Stimulated activated CD8-positive, alpha-beta memory T cell treated with anti-CD3 and anti-CD28 coated beads, Interleukin-4, amount 100 ng/mL, for 1 hour (primary cell): ENCODE results near the gene BIVM.

ENCODE experiments used
- DNase-seq, 2 donors: peaks; one replicate each; pipeline ENCODE4 v3.0.0-alpha.2; 2020; ENCODE audit warnings: low read depth in 2 of 2, low spot score in 1 of 2

Gene BIVM

DNA sequence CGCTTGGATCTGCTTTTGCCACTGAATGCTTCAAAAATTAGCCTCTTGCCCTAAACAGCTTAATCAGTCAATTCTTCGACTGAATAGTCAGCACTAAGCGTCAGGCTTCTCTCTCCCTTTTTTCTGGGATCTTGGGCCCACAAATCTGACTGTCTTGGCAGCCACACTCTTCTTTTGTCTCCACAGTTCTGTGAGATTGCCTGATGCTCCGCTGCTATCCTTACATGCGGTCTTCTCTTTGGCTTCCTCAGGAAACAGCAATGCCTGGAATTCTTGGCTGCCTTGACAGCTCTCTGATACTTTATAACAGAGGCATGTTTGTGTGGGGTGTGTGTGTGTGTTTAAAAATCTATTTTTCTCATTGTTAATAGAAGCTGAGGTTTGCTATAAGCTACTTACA lies 79.6 kb downstream of the BIVM start:
- no peak for DNase-seq

DNA sequence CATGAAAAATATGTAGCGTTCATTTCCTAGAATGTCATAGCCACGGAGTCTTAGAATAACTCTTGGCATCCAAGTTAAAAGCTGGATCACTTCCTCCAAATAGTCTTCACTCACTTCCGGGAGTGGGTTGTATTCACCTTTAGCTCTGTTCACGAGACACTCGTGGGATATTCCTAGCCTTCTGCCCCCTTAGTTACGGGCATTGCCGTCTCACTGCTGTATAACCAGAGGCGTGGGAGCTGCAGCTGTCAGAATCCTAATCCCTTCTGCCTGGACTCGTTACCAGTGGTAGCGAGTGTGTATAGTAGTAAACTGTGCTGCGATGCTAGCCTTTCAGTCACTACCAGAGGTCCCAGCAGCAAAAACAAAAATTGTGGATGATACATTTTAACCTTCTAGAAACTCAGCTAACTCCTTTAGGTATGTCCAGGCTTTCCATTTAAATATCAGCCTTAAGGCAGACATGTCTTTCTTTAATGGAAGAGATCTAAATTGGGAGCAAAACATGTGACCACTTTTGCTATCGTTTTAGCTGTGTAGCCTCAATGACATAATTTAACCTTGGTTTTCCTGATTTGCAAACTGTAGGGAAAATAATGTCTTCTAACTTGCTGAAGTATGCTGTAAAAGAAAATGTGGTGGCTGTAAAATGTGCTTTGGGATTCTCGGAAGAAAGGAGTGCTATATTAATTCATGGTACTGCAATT lies 81.0 kb downstream of the BIVM start:
- DNase-seq, result no peak

DNA sequence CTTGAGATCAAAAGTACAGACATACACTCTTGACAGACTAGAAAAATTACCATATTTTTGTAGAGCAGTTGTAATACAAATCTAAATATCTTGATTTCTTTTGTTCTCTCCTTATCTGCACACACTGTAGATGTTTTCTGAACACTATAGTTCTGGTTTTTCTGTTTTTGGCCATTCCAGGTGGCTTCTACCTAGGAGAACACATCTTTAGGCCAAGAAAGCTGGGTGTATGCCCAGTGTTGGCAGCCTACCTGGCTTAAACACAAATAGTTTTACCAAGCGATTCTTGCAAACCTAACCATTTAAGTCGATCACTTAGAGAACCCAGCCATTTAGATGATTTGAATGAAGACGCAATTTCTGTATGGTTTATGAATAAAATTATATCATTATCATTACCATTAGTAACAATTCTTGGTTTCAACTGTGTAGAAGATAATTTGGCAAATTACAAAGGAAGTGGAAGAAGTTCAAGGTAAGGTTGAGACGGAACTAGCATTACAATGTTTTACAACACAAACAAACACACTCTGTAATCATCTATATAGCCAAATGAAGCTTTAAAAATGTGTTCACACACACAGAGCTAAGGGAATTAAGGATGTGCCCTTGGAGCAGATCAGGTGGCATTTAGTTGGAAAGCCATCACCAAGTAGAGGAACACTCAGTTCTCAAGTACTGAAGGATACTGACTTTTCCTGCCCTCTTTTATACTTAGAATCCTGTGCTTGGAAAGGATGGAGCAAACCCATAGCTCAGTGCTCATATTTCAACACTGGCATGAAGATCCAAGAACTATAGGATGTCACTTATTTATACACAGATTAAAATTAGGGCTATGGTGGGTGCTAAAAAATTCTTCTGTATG lies 83.1 kb downstream of the BIVM start:
- DNase-seq, result no peak
